ENCODE data around the gene TAPT1.

The TAPT1 gene

DNA sequence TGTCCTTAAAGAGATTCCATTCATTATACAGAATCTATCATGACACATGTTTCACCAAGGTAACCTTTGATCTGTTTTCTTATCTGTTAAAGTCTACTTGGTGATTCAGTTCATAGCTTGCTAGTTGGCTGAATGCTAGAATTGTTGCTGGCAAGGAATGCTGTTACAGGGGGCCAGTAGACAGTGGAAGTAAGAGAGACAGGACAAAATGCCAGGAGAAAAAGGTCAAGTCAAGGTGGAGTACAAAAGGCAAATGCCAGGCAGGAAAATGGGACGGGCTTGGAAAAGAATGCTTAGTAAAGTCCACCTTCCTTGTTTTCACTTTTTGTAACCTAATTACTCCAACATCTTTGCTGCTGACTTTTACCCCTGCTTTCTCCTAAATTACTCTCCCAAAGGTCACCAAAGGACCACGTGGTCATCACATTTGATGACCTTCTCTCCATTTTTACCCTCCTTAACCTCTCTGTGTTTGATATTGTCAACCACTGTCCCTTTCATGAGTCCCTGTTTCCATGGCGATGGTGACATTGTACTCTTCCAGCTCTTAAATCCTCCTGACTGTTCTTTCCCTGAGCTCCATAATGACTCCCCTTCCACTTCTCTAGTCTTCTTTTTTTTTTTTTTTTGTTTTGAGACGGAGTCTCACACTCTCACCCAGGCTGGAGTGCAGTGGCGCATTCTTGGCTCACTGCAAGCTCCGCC is 24.5 kb upstream of the TAPT1 start:
- no peak for DNase-seq (ENCODE audit: low read depth, low spot score)

- DNase-seq (ENCODE audit: low read depth, low spot score): no peak
Measured at GRCh38 chr4:16248605-16249004, 22.3 kb upstream of the TAPT1 start.

- DNase-seq (ENCODE audit: low read depth, low spot score): no peak
Measured at GRCh38 chr4:16245241-16245640, 19.0 kb upstream of the TAPT1 start.

DNA sequence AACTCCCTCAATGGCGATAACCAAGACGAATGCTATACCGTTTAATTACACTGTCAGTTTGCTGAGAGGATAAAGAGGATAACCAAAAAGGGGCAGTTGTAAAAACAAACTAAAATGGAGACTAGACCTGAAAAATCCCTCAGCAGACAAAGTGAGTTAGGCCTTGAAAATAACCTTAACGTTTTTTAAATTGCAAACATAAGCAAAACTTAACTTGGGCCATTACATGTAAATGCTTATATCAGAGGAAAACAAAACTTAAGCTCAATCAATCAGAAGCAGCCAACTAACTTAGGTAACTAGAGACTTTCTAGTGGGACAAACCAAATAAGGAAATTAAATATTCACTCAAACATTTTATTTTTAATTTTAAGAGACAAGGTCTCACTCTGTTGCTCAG is 17.0 kb upstream of the TAPT1 start:
- no peak for DNase-seq (ENCODE audit: low read depth, low spot score)

DNA sequence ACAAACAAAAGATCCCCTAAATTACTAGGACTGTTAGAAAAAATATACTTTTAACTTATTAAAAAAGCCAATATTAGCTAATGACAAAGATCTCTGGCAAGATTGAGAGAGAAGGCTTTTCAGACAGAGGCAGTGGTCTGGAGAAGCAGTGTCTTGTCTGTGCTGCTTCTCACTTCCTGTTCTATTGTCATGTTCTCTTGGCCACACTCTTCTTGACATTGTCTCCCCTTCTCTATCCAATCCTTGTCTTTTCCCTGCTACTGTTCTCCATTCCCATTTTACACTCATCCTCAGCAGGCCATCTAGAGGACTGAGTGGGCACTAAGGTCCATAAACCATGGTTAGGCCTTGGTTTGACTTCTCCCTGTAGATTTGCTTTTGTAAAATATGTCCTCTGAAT is 14.0 kb upstream of the TAPT1 start:
- DNase-seq (ENCODE audit: low read depth, low spot score): no peak

- DNase-seq (ENCODE audit: low read depth, low spot score): no peak
Measured at GRCh38 chr4:16239086-16239485, 12.8 kb upstream of the TAPT1 start.

DNA sequence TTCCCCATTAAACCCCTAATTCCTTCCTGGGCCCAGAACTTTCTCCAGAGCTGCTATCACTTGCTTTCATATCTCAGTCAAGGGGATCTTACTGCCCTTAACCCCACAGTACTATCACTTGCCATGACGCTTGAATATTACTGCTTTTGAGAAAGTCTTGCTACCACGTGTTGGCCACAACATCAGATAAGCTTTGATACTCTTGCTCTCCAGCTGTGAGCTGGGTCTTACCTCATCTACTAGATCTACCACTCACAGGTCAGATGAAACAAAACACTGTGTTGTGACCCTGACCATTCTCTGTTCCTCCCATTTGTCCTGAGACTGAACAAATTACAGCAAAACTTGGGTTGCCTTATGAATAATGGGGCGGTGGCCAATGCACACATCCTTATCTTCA is 12.1 kb upstream of the TAPT1 start:
- DNase-seq (ENCODE audit: low read depth, low spot score): no peak

- no peak for DNase-seq (ENCODE audit: low read depth, low spot score)
Measured at GRCh38 chr4:16237715-16238114, 11.4 kb upstream of the TAPT1 start.

GRCh38 chr4:16236402-16237023 is 10.2 kb upstream of the TAPT1 start:
- no peak for DNase-seq (ENCODE audit: low read depth, low spot score)

DNA sequence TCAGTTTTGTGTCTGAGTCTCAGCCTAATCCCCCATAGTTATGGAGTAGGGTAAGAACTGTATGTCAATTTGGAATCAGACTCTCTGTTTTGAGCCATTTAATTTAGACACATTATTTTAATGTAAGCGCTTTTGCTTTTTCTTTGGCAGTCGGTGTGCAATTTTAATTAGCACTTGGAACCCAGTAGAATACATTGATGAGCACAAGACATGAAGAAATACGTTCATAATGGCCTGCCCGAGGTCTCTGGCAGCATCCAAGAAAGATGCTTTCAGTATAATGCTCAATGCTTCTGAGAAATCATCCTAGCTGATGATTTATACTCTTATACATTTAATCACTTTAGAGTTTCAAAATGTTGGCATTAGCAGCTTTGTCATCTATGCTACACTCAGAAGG is 8.9 kb upstream of the TAPT1 start:
- DNase-seq (ENCODE audit: low read depth, low spot score): no peak

DNA sequence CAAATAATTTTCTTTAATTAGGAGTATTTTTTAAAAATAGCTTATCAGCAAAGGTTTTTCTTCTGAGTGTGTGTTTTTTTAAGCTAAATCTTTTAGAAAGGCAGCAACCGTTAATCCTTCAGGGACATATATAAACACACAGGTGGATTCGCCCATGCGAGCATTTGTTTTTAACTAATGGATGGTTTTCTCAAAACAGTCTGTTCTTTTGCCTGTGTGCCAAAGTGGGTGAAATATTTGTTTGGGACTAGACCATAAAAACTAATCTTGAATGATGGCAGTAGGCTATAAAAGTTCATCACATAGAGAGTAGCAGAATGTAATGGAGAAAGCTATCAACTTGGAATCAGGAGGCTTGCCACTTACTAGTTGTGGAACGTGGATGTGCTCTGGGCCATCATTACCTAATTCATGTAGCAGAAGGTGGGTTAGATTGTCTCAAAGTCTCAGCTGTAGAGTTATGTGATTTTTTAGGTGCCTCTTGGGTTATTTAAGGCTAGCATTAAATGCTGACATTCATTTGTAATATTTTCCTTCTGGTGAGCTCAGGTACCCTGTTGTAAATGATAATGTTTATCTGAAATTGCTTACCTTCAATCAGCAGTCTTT is 7.4 kb upstream of the TAPT1 start:
- DNase-seq (ENCODE audit: low read depth, low spot score): no peak

DNA sequence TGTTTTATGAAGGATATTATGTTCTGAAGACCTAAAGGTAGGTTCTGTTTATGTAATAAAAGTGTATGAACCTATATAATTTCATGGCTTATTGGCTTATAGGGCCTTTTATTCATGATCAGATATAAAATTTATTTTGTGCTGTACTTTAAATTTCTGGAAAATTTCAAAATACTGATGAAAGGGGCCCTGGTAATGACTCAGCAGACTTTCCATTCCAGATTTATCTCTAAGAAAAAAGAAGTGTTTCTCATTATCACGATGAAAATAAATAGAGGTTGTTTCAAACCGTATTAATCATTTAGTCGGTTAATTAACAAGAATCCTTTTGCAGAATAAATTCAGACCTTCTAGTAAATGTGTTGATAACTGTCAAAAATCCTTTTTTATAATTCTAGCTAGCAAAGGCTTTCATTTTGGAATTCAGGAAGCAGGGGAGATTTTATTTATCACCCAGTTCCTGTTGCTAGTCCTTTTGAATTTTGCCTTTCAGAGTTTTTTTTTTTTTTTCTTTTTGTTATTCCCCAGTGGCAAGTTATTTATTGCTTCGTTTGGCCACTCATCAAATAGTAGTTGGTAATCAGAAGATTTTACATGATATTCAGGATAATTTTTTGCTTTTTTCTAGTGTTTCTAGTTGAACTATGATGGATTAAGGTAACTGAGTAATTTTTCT is 5.4 kb upstream of the TAPT1 start:
- DNase-seq (ENCODE audit: low read depth, low spot score): no peak

DNA sequence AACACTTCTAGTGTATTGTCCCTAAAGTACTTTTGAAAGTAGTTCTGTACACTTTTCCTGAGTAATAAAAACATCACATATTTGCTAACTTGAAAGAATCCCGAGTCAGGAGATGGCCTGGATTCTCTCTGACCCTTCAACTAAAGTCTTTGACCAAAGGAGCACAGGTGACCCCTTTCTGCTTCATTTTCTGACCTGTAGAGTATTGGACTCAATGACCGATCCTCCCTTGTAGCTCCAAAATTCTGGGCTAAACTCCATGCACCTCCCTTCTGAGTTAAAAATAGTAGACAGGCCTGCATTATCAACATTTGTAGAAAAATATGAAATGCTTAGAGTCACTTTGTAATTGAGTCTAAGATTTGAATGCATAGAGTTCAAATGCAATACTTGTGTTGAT is 4.0 kb upstream of the TAPT1 start:
- no peak for DNase-seq (ENCODE audit: low read depth, low spot score)

DNA sequence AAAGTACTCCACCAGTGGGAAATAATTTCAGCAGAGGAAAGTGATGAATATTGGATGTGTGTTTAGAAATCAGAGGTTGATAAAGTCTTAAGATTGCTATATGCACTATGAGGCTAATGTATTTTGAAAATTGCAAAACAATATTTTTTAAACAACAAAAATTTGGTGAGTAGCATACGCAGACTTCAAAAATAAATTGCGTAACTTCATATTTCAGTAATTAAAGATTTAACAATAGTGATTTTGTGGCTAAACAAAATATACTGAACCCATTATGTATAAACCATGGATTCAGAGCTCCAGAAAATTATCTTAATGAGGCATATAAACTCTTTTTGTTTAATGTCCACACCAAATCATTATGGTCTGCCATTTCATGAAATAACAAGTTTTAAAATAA is 3.3 kb upstream of the TAPT1 start:
- DNase-seq (ENCODE audit: low read depth, low spot score): no peak

DNA sequence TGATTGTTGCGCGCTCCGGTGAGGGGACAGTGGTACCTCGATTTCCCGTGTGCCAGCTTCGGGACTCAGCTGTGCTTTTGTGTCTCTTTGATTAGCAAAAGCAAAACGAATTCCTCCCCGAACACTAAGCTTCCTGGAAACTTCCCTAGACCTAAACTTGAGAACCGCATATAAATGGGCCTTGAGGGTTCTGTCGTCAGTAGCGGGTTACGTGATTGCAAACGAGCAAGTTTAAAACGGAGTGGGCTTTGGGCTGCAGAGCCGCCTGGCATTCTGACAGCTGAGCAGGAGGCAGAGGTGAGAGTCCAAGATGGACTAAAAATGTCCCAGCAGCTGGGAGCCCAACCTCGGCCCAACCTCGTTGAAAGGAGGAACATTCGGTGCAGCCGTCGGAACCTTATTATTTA is 1.2 kb upstream of the TAPT1 start:
- DNase-seq (ENCODE audit: low read depth, low spot score): no peak

- DNase-seq (ENCODE audit: low read depth, low spot score): no peak
Measured at GRCh38 chr4:16226816-16227461, 668 bp upstream of the TAPT1 start.

DNA sequence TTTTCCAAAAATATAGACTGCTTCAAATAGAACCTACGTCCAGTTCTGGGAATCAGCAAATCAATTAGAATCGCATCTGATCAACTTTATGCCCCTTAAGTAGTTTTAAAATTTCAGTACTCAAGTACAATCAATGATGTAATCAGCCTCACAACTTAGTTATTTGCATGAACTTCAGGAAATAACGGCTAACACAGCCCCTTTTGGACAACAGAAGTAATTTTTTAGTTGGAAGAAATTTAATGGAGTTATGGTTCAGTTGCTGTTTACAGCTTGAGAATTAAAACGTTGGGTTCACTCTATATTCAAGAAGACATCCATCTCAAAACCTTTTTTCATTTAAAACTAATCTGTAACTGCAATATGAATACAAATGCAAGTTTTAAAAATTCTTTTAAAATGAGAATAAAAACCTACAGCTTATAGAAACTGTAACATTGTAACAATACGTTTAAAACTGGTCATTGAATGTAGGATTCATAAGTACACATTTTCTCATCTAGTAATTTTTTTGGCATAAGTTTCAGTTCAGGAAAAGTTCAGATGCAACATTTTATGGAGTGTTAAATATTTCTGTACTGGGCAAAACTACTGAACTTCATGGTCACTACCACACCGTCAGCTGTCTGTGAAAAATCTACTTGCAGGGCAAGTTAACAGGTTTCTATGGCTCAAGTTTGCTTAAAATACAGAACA is 956 bp downstream of the TAPT1 start:
- DNase-seq (ENCODE audit: low read depth, low spot score): no peak

DNA sequence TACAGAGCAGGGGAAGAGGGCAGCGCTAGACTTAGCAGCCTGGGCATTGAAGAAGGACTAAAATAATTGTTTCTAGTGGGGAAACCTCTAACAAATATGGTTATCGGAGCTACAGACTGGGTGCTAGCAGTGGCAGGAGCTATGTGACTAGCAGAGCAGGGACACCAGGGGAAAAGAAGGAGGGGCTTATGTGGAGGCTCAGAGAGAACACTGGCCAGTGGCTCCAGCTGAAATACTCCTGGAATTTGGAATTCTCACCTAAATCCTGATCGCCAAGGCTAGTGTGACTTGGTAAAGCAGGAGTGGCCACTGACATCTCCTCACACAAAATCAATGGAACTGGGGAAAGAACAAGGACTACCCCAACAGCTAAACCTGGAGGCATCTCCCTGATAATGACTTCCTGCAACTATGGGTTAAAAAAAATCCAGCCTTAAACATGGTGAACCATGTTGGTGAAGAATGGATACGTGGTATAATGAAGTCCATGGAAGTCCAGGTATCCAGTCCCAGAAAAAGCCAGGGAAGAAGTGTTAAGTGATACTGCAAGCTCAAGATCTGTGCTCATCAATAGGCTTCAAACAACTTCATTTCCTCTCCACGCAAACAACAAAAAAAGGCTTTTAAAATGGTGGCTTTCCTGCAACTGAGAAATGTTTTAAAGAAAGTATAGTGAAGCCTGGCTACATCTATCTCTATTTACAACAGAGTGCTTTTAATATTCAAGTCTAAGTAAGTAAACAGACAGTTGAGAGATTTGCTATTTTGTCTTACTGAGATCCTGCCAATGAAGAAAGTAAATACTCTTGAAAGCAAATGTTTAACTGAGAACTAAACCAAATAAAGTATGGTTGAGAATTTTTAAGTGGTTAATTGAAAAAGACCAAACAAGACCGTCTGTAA is 1.8 kb downstream of the TAPT1 start:
- DNase-seq (ENCODE audit: low read depth, low spot score): no peak

DNA sequence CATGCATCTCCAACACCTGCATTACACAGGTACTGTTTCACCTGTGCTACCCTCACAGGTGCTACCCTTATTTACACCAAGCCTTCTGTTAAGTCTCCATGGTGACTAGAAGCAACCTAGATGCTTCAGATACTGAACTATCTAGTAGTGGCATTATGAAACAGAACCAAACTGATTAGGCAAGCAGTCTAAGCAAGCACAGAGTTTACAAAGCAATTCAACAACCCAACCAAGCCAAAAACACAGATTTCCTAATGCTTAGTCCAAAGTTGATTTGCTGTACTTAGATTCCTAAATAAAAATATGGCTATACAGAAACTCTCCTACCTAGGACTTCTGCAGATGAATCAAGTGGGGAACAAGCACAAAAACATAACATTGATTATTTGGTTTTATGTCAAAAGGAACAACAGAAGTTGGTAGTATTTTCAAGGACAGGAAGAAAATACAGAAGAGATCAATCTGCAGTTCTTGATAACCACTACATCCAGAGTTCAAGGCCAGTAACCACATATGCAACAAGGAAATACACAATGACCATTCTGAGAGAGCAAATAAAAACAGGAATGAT is 3.2 kb downstream of the TAPT1 start:
- DNase-seq (ENCODE audit: low read depth, low spot score): no peak

- DNase-seq (ENCODE audit: low read depth, low spot score): no peak
Measured at GRCh38 chr4:16218950-16219349, 7.3 kb downstream of the TAPT1 start.

All from activated naive CD8-positive, alpha-beta T cell treated with anti-CD3 and anti-CD28 coated beads, Interleukin-2, amount 50 U/mL, for 16 hours (primary cell).